ENCODE results near the gene RASSF7. TPM values are rescaled to one million over a fixed set of nuclear protein-coding genes. Genes with fewer than 3 reads are reported as not detected.

RASSF7 gene
- total and polyA plus RNA-seq, 10 of the 15 experiments (the other 5 are each of a cell fraction or from before 2014, with no cell fraction given), result 0.39 to 29.7 (median 13.2) TPM

DNA sequence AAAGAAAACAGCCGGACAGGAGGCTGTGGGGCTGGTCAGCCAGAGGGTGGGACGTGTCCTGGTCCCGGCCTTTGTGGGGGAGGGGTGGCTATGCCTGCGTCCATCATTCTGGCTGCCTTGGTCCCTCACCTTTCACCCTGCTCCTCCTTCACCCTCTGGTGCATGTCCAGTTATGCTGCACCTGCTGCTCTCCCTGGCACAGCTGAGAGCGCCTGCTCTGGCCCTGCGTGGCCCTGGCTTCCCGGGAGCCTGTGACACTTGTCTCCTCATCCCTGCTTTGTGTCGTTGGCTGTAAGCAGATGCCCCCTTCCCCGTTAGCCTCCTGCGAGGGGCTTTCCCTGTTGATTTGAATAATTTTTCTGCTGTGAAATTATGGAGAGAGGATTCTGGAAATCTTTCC is 32.1 kb downstream of the RASSF7 start (continued):
- no peak for TF ChIP-seq SUZ12 (IDR thresholded peaks at IDR 0.05; ENCODE audit: unreplicated experiment)
- TF ChIP-seq TARDBP (IDR thresholded peaks at IDR 0.05; ENCODE audit: borderline replicate concordance), result no peak
- no peak for TF ChIP-seq ZNF274 (IDR thresholded peaks at IDR 0.05; ENCODE audit: insufficient read depth, insufficient read length)
- no peak for TF ChIP-seq NR2C1 (IDR thresholded peaks at IDR 0.05)
- no peak for TF ChIP-seq KAT2A (conservative IDR thresholded peaks at IDR 0.05; ENCODE audit: control insufficient read depth, low read depth, low read length)
- TF ChIP-seq, protein P1, sequence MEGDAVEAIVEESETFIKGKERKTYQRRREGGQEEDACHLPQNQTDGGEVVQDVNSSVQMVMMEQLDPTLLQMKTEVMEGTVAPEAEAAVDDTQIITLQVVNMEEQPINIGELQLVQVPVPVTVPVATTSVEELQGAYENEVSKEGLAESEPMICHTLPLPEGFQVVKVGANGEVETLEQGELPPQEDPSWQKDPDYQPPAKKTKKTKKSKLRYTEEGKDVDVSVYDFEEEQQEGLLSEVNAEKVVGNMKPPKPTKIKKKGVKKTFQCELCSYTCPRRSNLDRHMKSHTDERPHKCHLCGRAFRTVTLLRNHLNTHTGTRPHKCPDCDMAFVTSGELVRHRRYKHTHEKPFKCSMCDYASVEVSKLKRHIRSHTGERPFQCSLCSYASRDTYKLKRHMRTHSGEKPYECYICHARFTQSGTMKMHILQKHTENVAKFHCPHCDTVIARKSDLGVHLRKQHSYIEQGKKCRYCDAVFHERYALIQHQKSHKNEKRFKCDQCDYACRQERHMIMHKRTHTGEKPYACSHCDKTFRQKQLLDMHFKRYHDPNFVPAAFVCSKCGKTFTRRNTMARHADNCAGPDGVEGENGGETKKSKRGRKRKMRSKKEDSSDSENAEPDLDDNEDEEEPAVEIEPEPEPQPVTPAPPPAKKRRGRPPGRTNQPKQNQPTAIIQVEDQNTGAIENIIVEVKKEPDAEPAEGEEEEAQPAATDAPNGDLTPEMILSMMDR (IDR thresholded peaks at IDR 0.05 in 2 of 3, conservative IDR thresholded peaks at IDR 0.05 in 1 of 3; ENCODE audit: control insufficient read depth in 2 of 3, extremely low read depth in 1 of 3, insufficient read depth in 1 of 3, low read depth in 3 of 3, low read length in 3 of 3), result no peak
- TF ChIP-seq POLR2A (IDR thresholded peaks at IDR 0.05; ENCODE audit: low read depth, low read length), result no peak
- TF ChIP-seq, protein P2, sequence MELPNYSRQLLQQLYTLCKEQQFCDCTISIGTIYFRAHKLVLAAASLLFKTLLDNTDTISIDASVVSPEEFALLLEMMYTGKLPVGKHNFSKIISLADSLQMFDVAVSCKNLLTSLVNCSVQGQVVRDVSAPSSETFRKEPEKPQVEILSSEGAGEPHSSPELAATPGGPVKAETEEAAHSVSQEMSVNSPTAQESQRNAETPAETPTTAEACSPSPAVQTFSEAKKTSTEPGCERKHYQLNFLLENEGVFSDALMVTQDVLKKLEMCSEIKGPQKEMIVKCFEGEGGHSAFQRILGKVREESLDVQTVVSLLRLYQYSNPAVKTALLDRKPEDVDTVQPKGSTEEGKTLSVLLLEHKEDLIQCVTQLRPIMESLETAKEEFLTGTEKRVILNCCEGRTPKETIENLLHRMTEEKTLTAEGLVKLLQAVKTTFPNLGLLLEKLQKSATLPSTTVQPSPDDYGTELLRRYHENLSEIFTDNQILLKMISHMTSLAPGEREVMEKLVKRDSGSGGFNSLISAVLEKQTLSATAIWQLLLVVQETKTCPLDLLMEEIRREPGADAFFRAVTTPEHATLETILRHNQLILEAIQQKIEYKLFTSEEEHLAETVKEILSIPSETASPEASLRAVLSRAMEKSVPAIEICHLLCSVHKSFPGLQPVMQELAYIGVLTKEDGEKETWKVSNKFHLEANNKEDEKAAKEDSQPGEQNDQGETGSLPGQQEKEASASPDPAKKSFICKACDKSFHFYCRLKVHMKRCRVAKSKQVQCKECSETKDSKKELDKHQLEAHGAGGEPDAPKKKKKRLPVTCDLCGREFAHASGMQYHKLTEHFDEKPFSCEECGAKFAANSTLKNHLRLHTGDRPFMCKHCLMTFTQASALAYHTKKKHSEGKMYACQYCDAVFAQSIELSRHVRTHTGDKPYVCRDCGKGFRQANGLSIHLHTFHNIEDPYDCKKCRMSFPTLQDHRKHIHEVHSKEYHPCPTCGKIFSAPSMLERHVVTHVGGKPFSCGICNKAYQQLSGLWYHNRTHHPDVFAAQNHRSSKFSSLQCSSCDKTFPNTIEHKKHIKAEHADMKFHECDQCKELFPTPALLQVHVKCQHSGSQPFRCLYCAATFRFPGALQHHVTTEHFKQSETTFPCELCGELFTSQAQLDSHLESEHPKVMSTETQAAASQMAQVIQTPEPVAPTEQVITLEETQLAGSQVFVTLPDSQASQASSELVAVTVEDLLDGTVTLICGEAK (IDR thresholded peaks at IDR 0.05; ENCODE audit: borderline replicate concordance), result no peak
- no peak for TF ChIP-seq SKIL (IDR thresholded peaks at IDR 0.05; ENCODE audit: low read depth, poor library complexity, severe bottlenecking)
- no peak for TF ChIP-seq WRNIP1 (IDR thresholded peaks at IDR 0.05; ENCODE audit: borderline replicate concordance, low read depth, low read length)
- TF ChIP-seq SRF (IDR thresholded peaks at IDR 0.05; ENCODE audit: low read depth in 2 of 2, low read length in 2 of 2), result no peak

Data from GM12878 (cell line).